Smooth muscle cell (in vitro differentiated cells): ENCODE results near the gene MYLIP. TPM values are rescaled to one million over a fixed set of nuclear protein-coding genes. Genes with fewer than 3 reads are reported as not detected.

Source experiments
- DNase-seq: peaks from one replicate; lab custom pipeline; 2025; ENCODE audit not compliant: unreplicated experiment; lab: John Stamatoyannopoulos, UW
- H2AFZ ChIP-seq: fragments of 200-600 bp; sonication (generic); 2 replicates; pipeline ENCODE4 v1.6.0; 2016; ENCODE audit warnings: antibody characterized with exemption, low read depth, mild to moderate bottlenecking
- H3F3A ChIP-seq: fragments of 200-600 bp; sonication (generic); 2 replicates; pipeline ENCODE4 v1.6.0; 2017; ENCODE audit warnings: antibody characterized with exemption, low read depth
- H3K27ac ChIP-seq: fragments of 200-600 bp; sonication (generic); 2 replicates; pipeline ENCODE4 v1.5.1; 2016; ENCODE audit warnings: low read depth, mild to moderate bottlenecking
- H3K27me3 ChIP-seq: fragments of 200-600 bp; sonication (generic); 2 replicates; pipeline ENCODE4 v1.6.1; 2016; ENCODE audit warnings: low read depth, mild to moderate bottlenecking
- H3K36me3 ChIP-seq: fragments of 200-600 bp; sonication (generic); 2 replicates; pipeline ENCODE4 v1.5.1; 2016; ENCODE audit warnings: low read depth
- H3K4me1 ChIP-seq: fragments of 200-600 bp; sonication (generic); 2 replicates; pipeline ENCODE4 v1.5.1; 2016; ENCODE audit warnings: low read depth
- H3K4me2 ChIP-seq: fragments of 200-600 bp; sonication (generic); 2 replicates; pipeline ENCODE4 v1.6.0; 2016; ENCODE audit warnings: mild to moderate bottlenecking
- H3K4me3 ChIP-seq: fragments of 200-600 bp; sonication (generic); 2 replicates; pipeline ENCODE4 v1.5.1; 2016; ENCODE audit warnings: mild to moderate bottlenecking
- H3K79me2 ChIP-seq: fragments of 200-600 bp; sonication (generic); 2 replicates; pipeline ENCODE4 v1.6.0; 2016; ENCODE audit warnings: low read depth, mild to moderate bottlenecking
- H3K9ac ChIP-seq: fragments of 200-600 bp; sonication (generic); 2 replicates; pipeline ENCODE4 v1.6.0; 2016; ENCODE audit warnings: low read depth
- H3K9me3 ChIP-seq: fragments of 200-600 bp; sonication (generic); replicated peaks from 2 replicates; pipeline ENCODE4 v1.5.1; 2016; ENCODE audit warnings: low read depth
- H4K20me1 ChIP-seq: fragments of 200-600 bp; sonication (generic); 2 replicates; pipeline ENCODE4 v1.6.0; 2016; ENCODE audit warnings: low read depth
- WGBS: methylation state at CpG from one replicate; pipeline ENCODE4 v1.1.7; 2016; ENCODE audit warnings: low lambda C conversion rate; 5-methylcytosine and 5-hydroxymethylcytosine counted together
- polyA plus RNA-seq: library from polyadenylated mRNA; unstranded; fragments of >200 nt; fragmentation: Nextera tagmentation; extraction: Ambion mirVana; gene quantifications from 2 replicates; pipeline ENCODE4 v1.2.1, GENCODE V29; 2016
- total RNA-seq: library from RNA; depleted of rRNA; stranded (reverse); fragments of >200 nt; gene quantifications from 2 replicates; pipeline ENCODE4 v1.2.3, GENCODE V29; 2014
- TF ChIP-seq, protein P1 (sequence below): fragments of 200-600 bp; sonication (generic); IDR thresholded peaks from 2 replicates; pipeline ENCODE4 v1.5.1; 2017; ENCODE audit warnings: borderline replicate concordance, mild to moderate bottlenecking, antibody characterized with exemption; ENCODE audit not compliant: insufficient read depth, poor library complexity, severe bottlenecking

MYLIP gene
- total and polyA plus RNA-seq, 2 experiments from 2014 or later, result 25.0 to 29.9 TPM

DNA sequence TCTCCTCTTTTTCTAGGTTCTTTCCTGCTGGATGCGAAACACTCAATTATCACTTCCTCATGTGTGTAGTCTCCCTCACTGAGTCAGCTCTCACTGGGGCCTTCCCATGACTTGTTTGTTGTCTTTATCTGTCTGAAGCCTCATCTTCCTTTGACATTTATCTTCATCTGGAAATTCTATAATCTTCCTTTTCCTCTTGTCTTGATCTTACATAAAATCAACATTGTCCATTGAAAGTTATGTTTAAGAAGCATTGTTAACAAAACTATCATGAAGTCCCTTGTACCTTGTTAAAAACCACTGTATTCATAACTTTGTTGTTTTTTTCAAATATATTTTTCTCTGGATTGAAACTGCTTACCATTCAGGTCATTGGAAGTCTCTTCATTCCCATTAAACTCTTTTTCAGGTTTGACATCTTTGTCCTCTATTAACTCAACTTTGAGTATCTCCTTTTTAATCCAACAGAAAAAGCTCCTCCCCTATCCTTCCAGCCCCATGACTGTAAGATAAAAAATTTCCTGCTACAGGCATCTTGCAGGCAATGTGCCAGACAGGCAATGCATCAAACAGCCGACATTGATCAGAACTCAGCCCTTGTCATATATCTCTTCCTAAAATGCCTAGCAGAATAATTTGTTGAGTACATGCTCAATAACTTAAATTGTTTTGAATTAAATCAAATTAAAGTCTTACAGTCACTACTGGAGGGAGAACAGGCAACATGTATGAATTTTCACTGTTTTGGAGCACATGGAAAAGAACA, 34.8 kb downstream of the MYLIP start:
- DNase-seq, result no peak
- no peaks in the 10 kb centered on the region for H3K79me2 ChIP-seq
- WGBS, result 20% methylated on average over 2 of the region's 2 CpGs
- peaks cover 11% of the 10 kb centered on the region for H3F3A ChIP-seq
- H3K9ac ChIP-seq, result no peak overlapping the region
- TF ChIP-seq, protein P1, sequence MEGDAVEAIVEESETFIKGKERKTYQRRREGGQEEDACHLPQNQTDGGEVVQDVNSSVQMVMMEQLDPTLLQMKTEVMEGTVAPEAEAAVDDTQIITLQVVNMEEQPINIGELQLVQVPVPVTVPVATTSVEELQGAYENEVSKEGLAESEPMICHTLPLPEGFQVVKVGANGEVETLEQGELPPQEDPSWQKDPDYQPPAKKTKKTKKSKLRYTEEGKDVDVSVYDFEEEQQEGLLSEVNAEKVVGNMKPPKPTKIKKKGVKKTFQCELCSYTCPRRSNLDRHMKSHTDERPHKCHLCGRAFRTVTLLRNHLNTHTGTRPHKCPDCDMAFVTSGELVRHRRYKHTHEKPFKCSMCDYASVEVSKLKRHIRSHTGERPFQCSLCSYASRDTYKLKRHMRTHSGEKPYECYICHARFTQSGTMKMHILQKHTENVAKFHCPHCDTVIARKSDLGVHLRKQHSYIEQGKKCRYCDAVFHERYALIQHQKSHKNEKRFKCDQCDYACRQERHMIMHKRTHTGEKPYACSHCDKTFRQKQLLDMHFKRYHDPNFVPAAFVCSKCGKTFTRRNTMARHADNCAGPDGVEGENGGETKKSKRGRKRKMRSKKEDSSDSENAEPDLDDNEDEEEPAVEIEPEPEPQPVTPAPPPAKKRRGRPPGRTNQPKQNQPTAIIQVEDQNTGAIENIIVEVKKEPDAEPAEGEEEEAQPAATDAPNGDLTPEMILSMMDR, result no peak
- no peaks in the 10 kb centered on the region for H3K9me3 ChIP-seq
- peak overlapping the region; percentile 4 for H3K4me2 ChIP-seq
- H3K4me3 ChIP-seq, result no peak overlapping the region
- no peaks in the 10 kb centered on the region for H3K27me3 ChIP-seq
- H4K20me1 ChIP-seq, result no peaks in the 10 kb centered on the region
- H3K4me1 ChIP-seq, result peaks cover 19% of the 10 kb centered on the region
- H2AFZ ChIP-seq, result peak overlapping the region; percentile 11
- H3K36me3 ChIP-seq, result no peaks in the 10 kb centered on the region
- peak overlapping the region; percentile 4 for H3K27ac ChIP-seq

DNA sequence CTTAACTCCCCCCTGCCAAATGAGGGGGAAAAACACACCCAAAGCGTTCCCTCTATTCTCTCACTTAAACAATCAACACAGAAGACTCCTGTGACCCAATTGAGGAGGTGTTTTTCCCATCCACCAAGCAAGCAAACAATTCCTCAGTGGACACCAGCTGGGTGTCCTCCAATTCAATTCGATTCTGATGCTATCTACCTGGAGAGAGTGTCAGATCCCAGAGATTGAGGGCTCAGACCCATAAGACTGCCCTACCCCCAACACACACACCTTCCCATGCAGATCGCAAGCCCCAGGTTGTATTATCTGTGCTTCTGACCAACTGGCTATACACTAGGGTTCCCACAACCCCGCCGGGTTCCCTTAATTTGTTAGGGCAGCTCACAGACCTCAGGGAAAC, 36.8 kb downstream of the MYLIP start:
- Histone ChIP-seq H3K4me3 (no peak overlapping the region), H3K9ac (no peak overlapping the region), H2AFZ (no peak overlapping the region), H3K4me2 (no peak overlapping the region), H3K27me3 (no peaks in the 10 kb centered on the region), H3K9me3 (no peaks in the 10 kb centered on the region), H3K27ac (no peak overlapping the region), H4K20me1 (no peaks in the 10 kb centered on the region), H3K79me2 (no peaks in the 10 kb centered on the region), H3K36me3 (no peaks in the 10 kb centered on the region), H3K4me1 (peaks cover 19% of the 10 kb centered on the region), H3F3A (peaks cover 11% of the 10 kb centered on the region)
- no peak for DNase-seq
- TF ChIP-seq, protein P1, result no peak
- 97% methylated on average over 5 of the region's 5 CpGs for WGBS

DNA sequence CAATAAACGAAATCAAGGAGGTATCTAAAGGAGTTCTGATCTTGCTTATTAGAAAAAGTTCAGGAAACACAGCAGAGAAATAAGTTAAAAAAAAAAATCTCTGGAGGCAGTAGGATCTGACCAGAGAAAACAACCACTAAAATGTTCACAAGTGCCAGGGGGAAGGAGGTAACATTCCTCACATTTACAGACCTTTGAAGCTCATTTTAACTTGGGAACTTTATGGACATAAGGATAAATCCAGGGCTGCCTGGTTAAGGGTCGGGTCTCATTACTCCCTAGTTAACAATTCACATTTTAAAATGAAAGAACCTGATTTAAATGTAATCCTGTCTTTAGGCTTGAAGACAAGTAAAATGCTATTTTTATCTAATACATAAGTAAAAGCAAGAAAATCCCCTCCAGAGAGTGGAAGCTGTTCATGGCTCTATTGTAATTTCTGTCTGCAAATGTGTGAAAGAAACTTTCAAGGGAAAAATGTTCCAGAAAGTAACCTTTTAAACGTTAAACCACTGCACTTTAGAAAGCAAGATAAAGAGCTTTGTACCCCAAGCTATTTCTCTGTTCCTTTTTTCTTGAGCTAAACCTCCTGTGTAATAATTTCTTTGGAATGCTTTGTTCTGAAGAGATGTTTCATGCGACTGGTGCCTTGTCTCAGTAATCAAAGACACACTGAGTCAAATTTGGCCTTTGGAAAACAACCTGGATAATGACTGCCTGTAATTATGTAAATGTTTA, 38.2 kb downstream of the MYLIP start:
- Histone ChIP-seq H3K9ac (no peak overlapping the region), H3K36me3 (no peaks in the 10 kb centered on the region), H3F3A (peaks cover 11% of the 10 kb centered on the region), H3K79me2 (no peaks in the 10 kb centered on the region), H3K4me2 (peak overlapping the region; percentile 62), H2AFZ (peak overlapping the region; percentile 12), H3K27ac (peak overlapping the region; percentile 71), H3K9me3 (no peaks in the 10 kb centered on the region), H3K4me3 (no peak overlapping the region), H3K27me3 (no peaks in the 10 kb centered on the region), H3K4me1 (peaks cover 19% of the 10 kb centered on the region), H4K20me1 (no peaks in the 10 kb centered on the region)
- no peak for DNase-seq
- TF ChIP-seq, protein P1, result no peak
- WGBS, result 19% methylated on average over 4 of the region's 4 CpGs
